Mesothelial cell of epicardium (in vitro differentiated cells): ENCODE measurements around the gene MOB1B. TPM values are rescaled to one million over a fixed set of nuclear protein-coding genes. Genes with fewer than 3 reads are reported as not detected.
"Not testable (repeated sequence)": the region's sequence is repeated elsewhere in the genome, so short reads cannot be mapped to it uniquely, and the experiment has no call there.

Experiments used
- DNase-seq, 2 experiments: peaks; one replicate each; pipeline ENCODE4 v3.0.0; 2021; ENCODE audit warnings: low spot score in 2 of 2; ENCODE audit not compliant: unreplicated experiment in 2 of 2
- H3K27ac Mint-ChIP-seq: 2 replicates; pipeline ENCODE4 v1.8.0; 2021; ENCODE audit warnings: mixed read lengths
- H3K27me3 Mint-ChIP-seq: 2 replicates; pipeline ENCODE4 v1.8.0; 2021; ENCODE audit warnings: low read depth, mixed read lengths
- H3K36me3 Mint-ChIP-seq: 2 replicates; pipeline ENCODE4 v1.8.0; 2021; ENCODE audit warnings: mixed read lengths
- H3K4me1 Mint-ChIP-seq: 2 replicates; pipeline ENCODE4 v1.8.0; 2021; ENCODE audit warnings: mixed read lengths
- H3K4me3 Mint-ChIP-seq: 2 replicates; pipeline ENCODE4 v1.8.0; 2021; ENCODE audit warnings: mild to moderate bottlenecking, moderate library complexity, mixed read lengths
- H3K9me3 Mint-ChIP-seq: 2 replicates; pipeline ENCODE4 v1.8.0; 2021; ENCODE audit warnings: mixed read lengths
- CTCF ChIP-seq: fragments of 200-600 bp; sonication (generic); IDR thresholded peaks from one replicate; pipeline ENCODE4 v1.5.0; 2021; ENCODE audit warnings: antibody characterized with exemption; ENCODE audit not compliant: unreplicated experiment
- total RNA-seq: library from RNA; stranded (reverse); gene quantifications from 3 replicates; pipeline ENCODE4 v1.2.1, GENCODE V29; 2021

MOB1B gene
- total RNA-seq, 1 donor from 2014 or later, result 36.2 TPM

GRCh38 chr4:71026086-71026485 lies 123.9 kb downstream of the MOB1B start:
- no peaks in the 10 kb centered on the region for H3K9me3 Mint-ChIP-seq
- no peak for DNase-seq
- H3K27me3 Mint-ChIP-seq, result no peaks in the 10 kb centered on the region
- H3K27ac Mint-ChIP-seq, result peak overlapping the region; percentile 70
- peaks cover 22% of the 10 kb centered on the region for H3K36me3 Mint-ChIP-seq
- peaks cover 14% of the 10 kb centered on the region for H3K4me1 Mint-ChIP-seq
- H3K4me3 Mint-ChIP-seq, result no peak overlapping the region
- no peak for TF ChIP-seq CTCF

GRCh38 chr4:71027611-71028010 lies 125.4 kb downstream of the MOB1B start:
- Mint-ChIP-seq H3K4me1 (peaks cover 11% of the 10 kb centered on the region), H3K27ac (no peak overlapping the region), H3K27me3 (no peaks in the 10 kb centered on the region), H3K4me3 (no peak overlapping the region), H3K36me3 (peaks cover 26% of the 10 kb centered on the region), H3K9me3 (no peaks in the 10 kb centered on the region)
- no peak for DNase-seq
- TF ChIP-seq CTCF, result no peak

- no peak overlapping the region for H3K27ac Mint-ChIP-seq
- peaks cover 11% of the 10 kb centered on the region for H3K4me1 Mint-ChIP-seq
- no peak for DNase-seq
- no peaks in the 10 kb centered on the region for H3K9me3 Mint-ChIP-seq
- H3K4me3 Mint-ChIP-seq, result no peak overlapping the region
- H3K27me3 Mint-ChIP-seq, result no peaks in the 10 kb centered on the region
- H3K36me3 Mint-ChIP-seq, result peaks cover 17% of the 10 kb centered on the region
- TF ChIP-seq CTCF, result no peak
Measured at GRCh38 chr4:71029504-71029903, 127.3 kb downstream of the MOB1B start.

- DNase-seq, H3K27me3 Mint-ChIP-seq, H3K9me3 Mint-ChIP-seq, H3K4me1 Mint-ChIP-seq, H3K27ac Mint-ChIP-seq, H3K4me3 Mint-ChIP-seq: not testable (repeated sequence)
- peaks cover 15% of the 10 kb centered on the region for H3K36me3 Mint-ChIP-seq
Measured at GRCh38 chr4:71032106-71032505, 129.9 kb downstream of the MOB1B start.

Other genes starting within 250 kb of the MOB1B start
- gene JCHAIN, start 235.9 kb upstream of the MOB1B start, total RNA-seq, result 0.16 to 0.47 TPM (median 0.18 TPM) in 3 replicates
- 28.0 to 30.4 TPM (median 29.6 TPM) in 3 replicates for gene UTP3, start 213.8 kb upstream of the MOB1B start, total RNA-seq
- gene RUFY3, start 180.4 kb upstream of the MOB1B start, total RNA-seq, result 96.0 to 101 TPM (median 96.6 TPM) in 3 replicates
- gene GRSF1, start 62.5 kb upstream of the MOB1B start, total RNA-seq, result 78.5 to 85.9 TPM (median 80.2 TPM) in 3 replicates
- 12.7 to 14.1 TPM (median 13.9 TPM) in 3 replicates for gene DCK, start 91.3 kb downstream of the MOB1B start, total RNA-seq